PC-3 (cell line): Measurements from ENCODE around the gene KPNA2. TPM values are rescaled to one million over a fixed set of nuclear protein-coding genes. Genes with fewer than 3 reads are reported as not detected.
"Not testable (repeated sequence)": the region's sequence is repeated elsewhere in the genome, so short reads cannot be mapped to it uniquely, and the experiment has no call there.

Experiments
- ATAC-seq: fragments of 200-7000 bp; cut with Tn5 transposase; 2 replicates; pipeline ENCODE4 v1.9.1; 2020; ENCODE audit warnings: mild to moderate bottlenecking, moderate library complexity
- BruUV-seq: library from RNA; stranded (reverse); fragments of 400-500 nt; replicated peaks from 2 replicates; lab custom pipeline; 2021; lab: Mats Ljungman, UMichigan
- CTCF ChIA-PET: fragments of 300-600 bp; sonication (Branson Sonifier 250); formaldehyde crosslinking; loops from one replicate; lab custom pipeline; 2022; ENCODE audit warnings: antibody characterized with exemption; lab: Charles Lee
- POLR2A ChIA-PET: fragments of 300-600 bp; sonication (Branson Sonifier 250); formaldehyde crosslinking; loops from one replicate; lab custom pipeline; 2022; ENCODE audit warnings: antibody characterized with exemption; ENCODE audit not compliant: unreplicated experiment; lab: Charles Lee
- DNase-seq: peaks from one replicate; pipeline ENCODE4 v3.0.0-alpha.2; 2015
- H2AFZ ChIP-seq: fragments of 300-600 bp; sonication (generic); 2 replicates; pipeline ENCODE4 v1.6.0; 2016; ENCODE audit warnings: antibody characterized with exemption, low read length
- H3F3A ChIP-seq: fragments of 300-600 bp; sonication (generic); one replicate; pipeline ENCODE4 v1.6.0; 2017; ENCODE audit warnings: antibody characterized with exemption, low read length, control low read depth, mild to moderate bottlenecking; ENCODE audit not compliant: unreplicated experiment
- H3K27ac ChIP-seq: fragments of 300-600 bp; sonication (generic); 2 replicates; pipeline ENCODE4 v1.5.1; 2016; ENCODE audit warnings: mild to moderate bottlenecking, low read length
- H3K27me3 ChIP-seq: fragments of 300-600 bp; sonication (generic); 2 replicates; pipeline ENCODE4 v1.6.1; 2016; ENCODE audit warnings: low read length, mixed read lengths
- H3K36me3 ChIP-seq: fragments of 300-600 bp; sonication (generic); 2 replicates; pipeline ENCODE4 v1.6.1; 2016; ENCODE audit warnings: low read depth, mixed run types, low read length, mixed read lengths
- H3K4me1 ChIP-seq: fragments of 300-600 bp; sonication (generic); 2 replicates; pipeline ENCODE4 v1.5.1; 2016; ENCODE audit warnings: low read length; ENCODE audit not compliant: insufficient read depth
- H3K4me2 ChIP-seq: fragments of 300-600 bp; sonication (generic); 2 replicates; pipeline ENCODE4 v1.6.0; 2016; ENCODE audit warnings: low read length
- H3K4me3 ChIP-seq: fragments of 300-600 bp; sonication (generic); 2 replicates; pipeline ENCODE4 v1.5.1; 2016; ENCODE audit warnings: mild to moderate bottlenecking, low read length, mixed read lengths
- H3K79me2 ChIP-seq: fragments of 300-600 bp; sonication (generic); 2 replicates; pipeline ENCODE4 v1.6.1; 2017; ENCODE audit warnings: low read length, mixed read lengths
- H3K9ac ChIP-seq: fragments of 300-600 bp; sonication (generic); 2 replicates; pipeline ENCODE4 v1.6.0; 2016; ENCODE audit warnings: mild to moderate bottlenecking, low read length
- H3K9me2 ChIP-seq: fragments of 300-600 bp; sonication (generic); replicated peaks from 2 replicates; pipeline ENCODE4 v1.6.1; 2016; ENCODE audit warnings: mixed run types, low read length, mixed read lengths
- H3K9me3 ChIP-seq: fragments of 300-600 bp; sonication (generic); 2 replicates; pipeline ENCODE4 v1.6.1; 2016; ENCODE audit warnings: low read length, mixed read lengths
- H4K20me1 ChIP-seq: fragments of 300-600 bp; sonication (generic); 2 replicates; pipeline ENCODE4 v1.6.1; 2016; ENCODE audit warnings: low read length, mixed read lengths
- CTCF ChIP-seq: fragments of 300-600 bp; sonication (generic); conservative IDR thresholded peaks from 2 replicates; pipeline ENCODE4 v1.5.1; 2017; ENCODE audit warnings: antibody characterized with exemption, low read depth, mild to moderate bottlenecking, low read length
- EZH2 ChIP-seq: fragments of 300-600 bp; sonication (generic); IDR thresholded peaks from one replicate; pipeline ENCODE4 v1.6.1; 2017; ENCODE audit warnings: antibody characterized with exemption, mild to moderate bottlenecking, low read length; ENCODE audit not compliant: unreplicated experiment
- EZH2phosphoT487 ChIP-seq: fragments of 300-600 bp; sonication (generic); IDR thresholded peaks from 2 replicates; pipeline ENCODE4 v1.6.1; 2018; ENCODE audit warnings: mild to moderate bottlenecking, antibody characterized with exemption, low read length, borderline replicate concordance
- intact Hi-C: fragments of 100-400 bp; cut with micrococcal nuclease; formaldehyde crosslinking; loops from 2 replicates; pipeline ENCODE4 v1.9.0; 2023
- total RNA-seq: library from RNA; depleted of rRNA; stranded (reverse); fragments of >200 nt; gene quantifications from 2 replicates; pipeline ENCODE4 v1.2.3, GENCODE V29; 2014

The KPNA2 gene
- total RNA-seq, 1 experiment from 2014 or later = 288 TPM

DNA sequence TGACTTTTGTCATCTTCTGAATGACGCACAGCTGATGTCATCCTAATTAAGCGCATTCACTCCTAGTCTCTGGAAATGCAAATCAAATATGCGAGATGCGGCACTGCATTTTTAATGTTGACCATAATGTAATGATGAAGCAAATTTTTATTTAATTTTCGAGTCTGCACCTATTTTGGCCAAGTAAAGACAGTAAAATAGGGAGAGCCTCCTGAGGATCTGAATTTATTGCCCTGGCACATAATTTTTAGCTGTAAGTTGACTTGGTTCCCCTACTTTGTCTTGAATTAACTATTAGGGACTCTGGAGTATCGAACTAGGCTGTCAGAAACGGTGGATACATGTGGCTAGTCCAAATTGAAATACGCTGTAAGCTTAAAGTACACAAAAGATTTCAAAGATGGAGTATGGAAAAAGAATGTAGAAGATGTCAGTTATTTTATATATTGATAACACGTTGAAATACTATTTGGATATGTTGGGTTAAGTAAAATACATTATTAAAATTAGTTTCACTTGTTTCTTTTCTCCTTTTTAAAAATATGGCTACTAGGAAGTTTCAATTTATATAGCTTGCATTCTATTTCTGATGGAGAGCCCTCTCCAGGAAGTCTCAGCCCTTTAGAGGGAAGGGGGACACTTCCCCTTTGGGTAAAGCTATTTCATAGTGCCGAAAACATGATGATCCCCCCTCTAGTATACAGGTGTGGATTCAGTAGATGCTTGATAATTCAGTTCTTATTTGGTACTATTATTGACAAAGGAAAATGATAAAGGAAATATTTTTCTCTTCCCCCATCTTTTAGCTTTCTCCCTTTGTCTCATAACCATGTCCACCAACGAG lies 991 bp downstream of the KPNA2 start:
- POLR2A ChIA-PET = interaction anchor here (0.7 kb wide), 1 partner anchor 32 kb away, joined by 3 read pairs; no protein-coding TSS in a partner anchor
- no peak for ATAC-seq
- BruUV-seq = TSS peak; percentile 59

DNA sequence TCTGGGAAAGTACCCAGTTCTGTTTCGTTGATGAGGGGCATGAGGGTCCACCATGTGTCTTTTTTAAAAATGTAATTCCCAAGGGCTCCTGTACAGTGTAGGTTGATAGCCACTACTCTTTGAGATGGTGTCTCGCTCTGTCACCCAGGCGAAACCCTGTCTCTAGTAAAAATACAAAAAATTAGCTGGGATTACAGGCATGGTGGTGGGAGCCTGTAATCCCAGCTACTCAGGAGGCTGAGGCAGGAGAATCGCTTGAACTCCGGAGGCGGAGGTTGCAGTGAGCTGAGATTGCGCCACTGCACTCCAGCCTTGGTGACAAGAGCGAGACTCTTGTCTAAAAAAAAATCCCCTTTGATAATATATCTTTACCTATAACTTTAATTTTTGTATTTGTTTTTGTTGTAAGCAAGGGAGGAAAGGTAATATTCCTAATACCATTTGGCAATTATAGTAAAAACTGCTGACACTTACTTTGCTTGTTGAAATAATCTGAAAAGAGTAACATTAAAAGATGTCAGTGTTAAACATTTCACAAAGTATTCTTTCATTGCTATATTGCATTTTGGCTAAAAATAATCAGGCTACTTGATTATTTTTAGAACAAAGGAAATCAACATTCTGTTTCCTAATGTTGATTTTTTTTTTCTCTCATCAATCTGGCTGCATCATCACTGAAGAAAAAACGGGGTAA lies 11.8 kb downstream of the KPNA2 start:
- Histone ChIP-seq H3K9ac (no peak overlapping the region), H3K79me2 (no peaks in the 10 kb centered on the region), H3K4me2 (no peak overlapping the region), H3K27ac (no peak overlapping the region), H3K4me3 (no peak overlapping the region), H3F3A (peaks cover 28% of the 10 kb centered on the region), H2AFZ (no peak overlapping the region), H4K20me1 (peaks cover 34% of the 10 kb centered on the region), H3K4me1 (no peaks in the 10 kb centered on the region), H3K9me2 (no peaks in the 10 kb centered on the region), H3K36me3 (peaks cover 50% of the 10 kb centered on the region), H3K27me3 (no peaks in the 10 kb centered on the region), H3K9me3 (no peaks in the 10 kb centered on the region)
- intact Hi-C loops = no loop called here
- TF ChIP-seq EZH2 (no peak), CTCF (no peak), EZH2phosphoT487 (no peak)
- DNase-seq = no peak
- ChIA-PET CTCF (no interaction called here), POLR2A (no interaction called here)
- BruUV-seq = no TSS peak
- ATAC-seq = no peak

More for the DNA sequence above, 991 bp downstream of the KPNA2 start:
- Histone ChIP-seq H3K9me2 (no peaks in the 10 kb centered on the region), H3K79me2 (peaks cover 56% of the 10 kb centered on the region), H3K27ac (peak overlapping the region; percentile 66), H3K4me3 (peak overlapping the region; percentile 97), H3K27me3 (no peaks in the 10 kb centered on the region), H2AFZ (peak overlapping the region; percentile 72), H3F3A (peaks cover 9% of the 10 kb centered on the region), H3K36me3 (peaks cover 50% of the 10 kb centered on the region), H4K20me1 (peaks cover 46% of the 10 kb centered on the region), H3K9ac (peak overlapping the region; percentile 98), H3K4me2 (peak overlapping the region; percentile 93), H3K4me1 (peaks cover 24% of the 10 kb centered on the region), H3K9me3 (no peaks in the 10 kb centered on the region)
- TF ChIP-seq EZH2phosphoT487 = no peak
- TF ChIP-seq EZH2 = no peak
- TF ChIP-seq CTCF = no peak
- intact Hi-C loops = loop anchor here (5.0 kb wide), 3 partner anchors 44 to 421 kb away; partner anchors contain the start of gene WIPI1
- CTCF ChIA-PET = no interaction called here
- DNase-seq = no peak

DNA sequence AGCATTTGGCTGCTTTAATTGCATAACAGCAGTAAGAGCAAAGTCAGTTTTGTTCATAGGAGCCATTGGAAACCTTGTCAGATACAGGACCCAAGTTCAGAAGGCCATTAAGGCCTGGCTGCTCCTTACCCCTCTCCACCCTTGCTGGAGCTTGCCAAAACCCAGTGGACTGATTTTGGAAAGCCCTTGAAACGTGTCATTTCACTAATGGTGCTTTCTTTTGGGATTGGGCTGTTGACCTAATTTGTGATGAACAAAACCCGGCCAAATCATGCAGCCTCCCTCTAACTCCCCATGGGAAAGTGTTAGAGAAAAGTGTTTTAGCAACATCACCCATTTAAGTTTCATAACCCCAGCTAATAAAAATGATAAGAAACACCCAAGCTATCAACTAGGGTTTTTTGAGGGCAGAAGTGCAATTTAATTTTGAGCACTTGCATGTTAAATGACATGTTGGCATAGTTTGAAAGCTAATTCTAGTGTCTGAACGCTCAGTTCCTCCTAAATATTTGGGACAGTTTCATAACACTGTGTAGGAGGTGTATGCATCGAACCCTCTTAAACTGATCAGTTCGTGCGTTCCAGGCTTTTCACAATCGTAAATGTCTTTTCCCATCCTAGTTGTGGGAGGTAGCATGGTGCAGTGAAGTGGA lies 12.5 kb downstream of the KPNA2 start:
- H3K9me2 ChIP-seq, CTCF ChIA-PET, H3K9me3 ChIP-seq, H3K9ac ChIP-seq, BruUV-seq, H3K4me3 ChIP-seq, H3K27me3 ChIP-seq, POLR2A ChIA-PET, ATAC-seq, H3K27ac ChIP-seq, H3K79me2 ChIP-seq, DNase-seq, H3K4me2 ChIP-seq, H2AFZ ChIP-seq, H3K4me1 ChIP-seq, intact Hi-C loops: not testable (repeated sequence)
- Histone ChIP-seq H3K36me3 (peaks cover 45% of the 10 kb centered on the region), H3F3A (peaks cover 28% of the 10 kb centered on the region), H4K20me1 (peaks cover 31% of the 10 kb centered on the region)
